CD1c-positive myeloid dendritic cell (primary cell): Measurements from ENCODE around the gene C12orf75.
A peak's percentile ranks its signal among the peaks of the same experiment; 100 is the strongest.
"Not testable (repeated sequence)": the region's sequence is repeated elsewhere in the genome, so short reads cannot be mapped to it uniquely, and the experiment has no call there.

Experiments
- DNase-seq: peaks from one replicate; pipeline ENCODE4 v3.0.0-alpha.2; 2016; ENCODE audit errors: extremely low spot score

Gene C12orf75

GRCh38 chr12:105330283-105330930 lies at the start of gene C12orf75:
Gene C12orf75 (plus strand): TSS chr12:105330691. CDS start chr12:105330892, 201 bp downstream.
- DNase-seq = peak; percentile 56

GRCh38 chr12:105280966-105281693 lies 49.4 kb upstream of the C12orf75 start:
- no peak for DNase-seq

- DNase-seq = no peak
Observed at GRCh38 chr12:105281694-105282049, 48.8 kb upstream of the C12orf75 start.

- DNase-seq = no peak
Observed at GRCh38 chr12:105285378-105285777, 45.1 kb upstream of the C12orf75 start.

DNA sequence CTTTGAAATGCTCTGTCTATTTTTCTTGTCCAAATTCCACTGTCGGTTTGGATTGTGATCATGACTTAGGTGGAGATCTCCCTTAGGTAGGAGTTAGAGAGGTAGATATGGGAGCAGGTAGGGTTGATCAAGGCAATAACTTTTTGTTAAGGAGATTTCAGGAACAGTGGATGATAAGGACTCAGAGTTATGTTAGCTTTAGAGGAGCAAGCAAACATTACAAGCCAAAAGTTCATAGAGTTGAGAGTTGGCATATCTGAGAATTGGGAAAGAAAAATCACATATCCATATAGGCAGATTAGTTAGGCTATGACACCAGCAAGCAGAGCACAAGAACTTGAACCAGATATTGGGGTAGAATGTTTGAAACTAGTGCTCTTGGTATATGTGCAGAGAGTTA lies 43.1 kb upstream of the C12orf75 start:
- DNase-seq = no peak

DNA sequence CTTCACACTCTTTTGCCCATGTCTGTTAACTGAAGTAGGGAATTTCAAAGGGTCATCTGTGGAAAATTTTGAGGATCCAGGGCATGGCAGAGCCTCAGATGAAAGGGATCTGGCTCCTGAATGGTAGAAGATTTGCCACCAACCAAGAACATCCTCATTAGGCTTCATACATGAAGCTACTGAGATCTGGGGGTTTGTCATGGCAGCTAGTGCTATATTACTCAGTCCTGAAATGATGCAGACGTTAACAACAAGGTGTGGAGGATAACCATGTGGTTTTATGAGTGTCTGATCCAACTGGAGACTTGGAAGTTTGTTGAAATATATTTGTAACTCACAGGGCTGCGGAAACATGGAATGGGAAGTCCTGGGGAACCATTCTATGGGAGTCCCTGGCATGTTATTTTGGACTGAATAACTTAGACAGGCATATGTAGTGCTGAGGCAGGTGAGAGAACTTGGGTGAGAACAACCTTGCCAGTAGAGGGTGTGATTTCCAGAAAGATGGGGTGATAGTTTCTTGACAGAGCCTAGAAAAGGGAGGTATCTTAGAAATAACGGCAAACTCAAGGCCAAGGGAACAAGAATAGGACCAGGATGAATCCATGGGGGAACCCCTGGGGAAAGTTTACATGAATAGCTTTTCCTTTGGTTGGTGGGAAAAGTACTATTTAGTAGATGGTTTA lies 42.0 kb upstream of the C12orf75 start:
- DNase-seq = no peak

GRCh38 chr12:105289114-105289904 lies 41.2 kb upstream of the C12orf75 start:
- DNase-seq = peak; percentile 4

- DNase-seq = no peak
Observed at GRCh38 chr12:105291531-105291930, 39.0 kb upstream of the C12orf75 start.

GRCh38 chr12:105292705-105293104 lies 37.8 kb upstream of the C12orf75 start:
- DNase-seq = no peak

GRCh38 chr12:105293187-105293586 lies 37.3 kb upstream of the C12orf75 start:
- no peak for DNase-seq

GRCh38 chr12:105294161-105294560 lies 36.3 kb upstream of the C12orf75 start:
- DNase-seq = no peak

DNA sequence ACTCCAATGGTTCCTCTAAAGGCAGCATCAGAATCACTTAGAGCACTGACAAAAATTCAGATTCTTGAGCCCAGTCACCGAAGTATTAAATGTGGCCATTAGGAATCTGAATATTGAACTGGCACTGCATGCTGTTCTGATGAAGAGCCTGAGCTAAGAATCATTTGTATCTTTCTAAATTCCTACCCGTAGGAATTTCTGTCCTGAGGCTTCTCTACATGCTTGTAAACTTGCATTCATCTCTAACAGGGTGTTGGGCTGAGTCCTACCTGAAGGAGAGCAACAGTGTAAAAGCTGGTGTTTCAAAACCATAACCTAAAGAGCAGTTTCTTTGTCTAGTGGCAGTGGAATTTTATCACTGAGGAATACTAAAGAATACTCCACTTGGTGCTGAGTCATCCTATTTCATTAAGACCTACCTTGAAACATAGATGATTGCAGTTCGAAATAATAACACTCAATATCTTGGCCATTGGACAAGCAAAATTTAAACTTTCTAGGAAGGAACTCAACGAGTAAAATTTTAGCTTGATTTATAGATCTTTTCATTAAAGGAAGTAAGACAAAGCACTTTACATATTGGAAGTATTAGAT lies 35.5 kb upstream of the C12orf75 start:
- DNase-seq = no peak

GRCh38 chr12:105296116-105297089 lies 34.1 kb upstream of the C12orf75 start:
- DNase-seq = no peak

DNA sequence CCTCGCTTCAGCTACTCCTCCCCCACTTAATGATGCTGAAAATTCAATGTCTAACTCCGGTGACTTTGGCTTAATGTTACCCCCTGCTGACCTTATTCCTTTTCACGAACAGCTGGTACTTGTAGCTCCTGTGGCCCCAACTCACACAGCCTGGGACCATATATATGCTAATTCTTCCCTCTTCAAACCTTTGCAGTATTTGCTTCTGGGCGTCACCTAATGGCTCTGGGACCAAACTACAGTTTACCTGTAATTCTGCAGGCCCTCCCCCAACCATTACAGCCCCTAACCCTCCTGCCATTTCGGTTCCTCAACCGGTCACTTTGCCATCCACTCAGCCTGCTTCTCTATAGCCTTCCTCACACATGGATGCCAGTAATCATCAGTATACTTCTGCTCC lies 29.6 kb upstream of the C12orf75 start:
- no peak for DNase-seq

DNA sequence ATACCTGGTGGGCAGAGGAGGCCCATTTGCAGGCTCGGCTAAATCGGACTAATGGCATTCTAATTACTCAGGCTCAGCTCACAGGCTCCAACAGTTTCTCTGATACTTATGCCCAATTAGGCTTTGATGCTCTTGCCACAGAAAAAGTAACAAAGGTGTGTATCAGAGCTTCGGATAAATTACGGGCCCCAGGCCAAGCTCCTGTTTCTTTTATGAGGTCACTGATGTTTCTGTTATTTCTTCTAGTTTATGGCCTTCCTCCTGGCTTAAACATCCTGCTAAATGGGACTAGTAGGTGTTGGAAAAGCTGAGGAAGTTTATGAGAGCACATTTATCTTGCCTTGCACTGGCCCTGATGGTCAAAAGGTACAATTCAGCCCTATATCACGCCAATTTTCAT lies 28.8 kb upstream of the C12orf75 start:
- DNase-seq = no peak

DNA sequence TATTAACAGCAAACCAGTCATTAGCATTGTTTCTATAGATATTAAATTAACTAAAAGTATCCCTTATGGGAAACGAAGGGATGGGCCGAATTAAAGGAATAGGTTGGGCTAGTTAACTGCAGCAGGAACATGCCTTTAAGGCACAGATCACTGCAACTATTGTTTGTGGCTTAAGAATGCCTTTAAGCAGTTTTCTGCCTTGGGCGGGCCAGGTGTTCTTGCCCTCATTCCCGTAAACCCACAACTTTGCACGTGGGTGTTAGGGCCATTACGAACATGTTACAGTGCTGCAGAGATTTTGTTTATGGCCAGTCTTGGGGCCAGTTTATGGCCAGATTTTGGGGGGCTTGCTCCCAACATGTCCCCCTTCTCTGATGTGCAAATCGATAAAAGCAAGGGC lies 27.5 kb upstream of the C12orf75 start:
- DNase-seq = not testable (repeated sequence)

- DNase-seq = not testable (repeated sequence)
Observed at GRCh38 chr12:105304626-105305025, 25.9 kb upstream of the C12orf75 start.

- not testable (repeated sequence) for DNase-seq
Observed at GRCh38 chr12:105307601-105308314, 22.7 kb upstream of the C12orf75 start.

DNA sequence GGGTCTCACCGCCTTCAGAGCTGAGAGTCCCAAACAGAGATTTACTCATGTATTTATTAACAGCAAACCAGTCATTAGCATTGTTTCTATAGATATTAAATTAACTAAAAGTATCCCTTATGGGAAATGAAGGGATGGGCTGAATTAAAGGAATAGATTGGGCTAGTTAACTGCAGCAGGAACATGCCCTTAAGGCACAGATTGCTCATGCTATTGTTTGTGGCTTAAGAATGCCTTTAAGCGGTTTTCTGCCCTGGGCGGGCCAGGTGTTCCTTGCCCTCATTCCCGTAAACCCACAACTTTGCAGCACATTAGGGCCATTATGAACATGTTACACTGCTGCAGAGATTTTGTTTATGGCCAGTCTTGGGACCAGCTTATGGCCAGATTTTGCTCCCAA lies 21.7 kb upstream of the C12orf75 start:
- not testable (repeated sequence) for DNase-seq

DNA sequence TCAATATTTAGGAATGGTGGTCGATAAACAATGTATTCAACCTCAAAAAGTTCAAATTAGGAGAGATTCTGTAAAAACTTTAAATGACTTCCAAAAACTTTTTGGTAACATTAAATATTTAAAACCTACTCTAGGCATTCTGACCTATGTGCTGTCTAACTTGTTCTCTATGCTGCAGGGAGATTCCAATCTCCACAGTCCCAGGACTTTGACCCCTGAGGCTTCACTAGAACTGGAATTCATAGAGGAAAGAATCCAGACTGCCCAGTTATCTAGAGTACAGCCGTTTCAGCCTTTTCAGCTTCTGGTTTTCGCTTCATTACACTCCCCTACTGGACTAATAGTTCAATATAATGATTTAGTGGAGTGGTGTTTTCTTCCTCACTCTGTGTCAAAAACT lies 21.1 kb upstream of the C12orf75 start:
- not testable (repeated sequence) for DNase-seq
